NT2/D1 (cell line): Measurements from ENCODE around the gene CFL1.

Experiments used
- DNase-seq: peaks from one replicate; pipeline ENCODE4 v3.0.0-alpha.2; 2011; ENCODE audit warnings: low read depth, low spot score
- H3K27me3 ChIP-seq: 2 replicates; pipeline ENCODE4 v1.6.0; 2011; ENCODE audit warnings: mild to moderate bottlenecking; ENCODE audit not compliant: insufficient read length, insufficient read depth
- H3K36me3 ChIP-seq: 2 replicates; pipeline ENCODE4 v1.6.1; 2011; ENCODE audit warnings: mild to moderate bottlenecking, low read length, mixed read lengths; ENCODE audit not compliant: insufficient read depth, insufficient read length
- H3K4me1 ChIP-seq: 2 replicates; pipeline ENCODE4 v1.5.1; 2011; ENCODE audit not compliant: insufficient read depth, insufficient read length
- H3K4me3 ChIP-seq: 2 replicates; pipeline ENCODE4 v1.5.1; 2011; ENCODE audit warnings: low read depth; ENCODE audit not compliant: insufficient read length
- H3K9ac ChIP-seq: 2 replicates; pipeline ENCODE4 v1.6.0; 2011; ENCODE audit warnings: low read depth; ENCODE audit not compliant: insufficient read length
- H3K9me3 ChIP-seq: 2 replicates; pipeline ENCODE4 v1.5.1; 2011; ENCODE audit warnings: mild to moderate bottlenecking, low read length; ENCODE audit not compliant: insufficient read depth
- SUZ12 ChIP-seq: IDR thresholded peaks from 2 replicates; pipeline ENCODE4 v1.6.1; 2011; ENCODE audit not compliant: insufficient read length, insufficient read depth; ENCODE audit errors: extremely low read depth
- YY1 ChIP-seq: IDR thresholded peaks from 2 replicates; pipeline ENCODE4 v1.6.1; 2011; ENCODE audit not compliant: insufficient read length, insufficient read depth
- ZNF274 ChIP-seq: IDR thresholded peaks from 2 replicates; pipeline ENCODE4 v1.6.1; 2011; ENCODE audit warnings: mild to moderate bottlenecking, low read depth, low read length

The CFL1 gene

GRCh38 chr11:65880844-65881421, 23.0 kb upstream of the CFL1 start:
- H3K27me3 ChIP-seq, result no peaks in the 10 kb centered on the region
- peaks cover 52% of the 10 kb centered on the region for H3K36me3 ChIP-seq
- peaks cover 7% of the 10 kb centered on the region for H3K4me1 ChIP-seq
- H3K9ac ChIP-seq, result peak overlapping the region; percentile 16
- peaks cover 15% of the 10 kb centered on the region; the same call in 1 of the 2 replicates for H3K9me3 ChIP-seq
- H3K4me3 ChIP-seq, result no peak overlapping the region
- no peak for TF ChIP-seq YY1
- no peak for TF ChIP-seq SUZ12
- TF ChIP-seq ZNF274, result no peak
- DNase-seq, result no peak

GRCh38 chr11:65880027-65880426, 22.0 kb upstream of the CFL1 start:
- Histone ChIP-seq H3K36me3 (peaks cover 44% of the 10 kb centered on the region), H3K4me3 (no peak overlapping the region)

GRCh38 chr11:65879617-65880016, 21.6 kb upstream of the CFL1 start, which contains the start of gene CTSW:
Gene CTSW, plus strand, starts transcription at chr11:65879837. Its CDS starts 18 bp downstream, at chr11:65879855.
- DNase-seq, result no peak
- TF ChIP-seq YY1, result no peak
- no peak for TF ChIP-seq ZNF274
- no peak for TF ChIP-seq SUZ12
- Histone ChIP-seq H3K4me3 (no peak within 1 kb of the TSS), H3K36me3 (peaks cover 40% of the 10 kb centered on the region), H3K9me3 (peaks cover 3% of the 10 kb centered on the region; the same call in 1 of the 2 replicates), H3K4me1 (peaks cover 3% of the 10 kb centered on the region), H3K27me3 (no peaks in the 10 kb centered on the region), H3K9ac (no peak within 1 kb of the TSS)

More at GRCh38 chr11:65880027-65880426, 22.0 kb upstream of the CFL1 start:
- H3K9ac ChIP-seq, result no peak overlapping the region
- H3K4me1 ChIP-seq, result peaks cover 7% of the 10 kb centered on the region
- DNase-seq, result no peak
- TF ChIP-seq YY1 (no peak), SUZ12 (no peak), ZNF274 (no peak)
- no peaks in the 10 kb centered on the region for H3K27me3 ChIP-seq
- peaks cover 7% of the 10 kb centered on the region; the same call in 1 of the 2 replicates for H3K9me3 ChIP-seq

DNA sequence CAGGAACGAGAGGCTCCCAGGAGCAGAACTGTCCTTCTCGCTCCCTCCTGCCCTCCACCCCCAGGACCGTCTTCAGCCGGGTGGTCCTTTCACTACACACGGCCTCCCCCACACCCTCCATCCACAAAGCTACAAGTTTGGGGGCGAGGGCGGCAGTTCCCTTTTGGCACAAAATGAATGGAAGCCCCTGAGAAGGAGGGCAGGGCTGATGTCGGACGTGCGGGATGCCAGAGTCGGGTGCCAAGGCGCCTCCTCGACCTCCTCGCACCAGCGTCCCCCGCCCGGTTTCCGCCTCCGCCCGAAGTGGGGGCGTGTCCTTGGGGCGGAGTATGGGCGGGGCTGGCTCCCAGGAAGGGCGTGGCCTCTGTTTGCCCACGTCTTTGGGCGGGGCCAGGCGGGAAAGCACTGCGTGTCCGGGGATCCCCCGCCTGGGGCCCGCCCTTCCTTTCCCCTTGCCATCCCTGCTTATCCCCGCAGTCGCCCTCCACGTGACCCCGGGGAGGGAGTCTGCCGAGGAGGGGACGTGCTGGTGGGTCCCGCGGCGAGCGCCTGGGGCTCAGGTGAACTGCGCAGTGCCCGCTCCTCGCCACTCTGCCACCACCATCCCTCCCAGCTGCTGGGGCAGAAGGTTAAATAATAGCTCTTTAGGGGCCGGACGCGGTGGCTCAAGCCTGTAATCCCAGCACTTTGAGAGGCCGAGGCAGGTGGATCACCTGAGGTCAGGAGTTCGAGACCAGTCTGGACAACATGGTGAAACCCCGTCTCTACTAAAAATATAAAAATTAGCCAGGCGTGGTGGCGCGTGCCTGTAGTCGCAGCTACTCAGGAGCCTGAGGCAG, 15.6 kb upstream of the CFL1 start:
- H3K4me1 ChIP-seq, result peaks cover 18% of the 10 kb centered on the region
- H3K4me3 ChIP-seq, result peak overlapping the region; percentile 64
- TF ChIP-seq ZNF274 (no peak), SUZ12 (no peak), YY1 (no peak)
- H3K9me3 ChIP-seq, result no peaks in the 10 kb centered on the region
- peak; percentile 82 for DNase-seq
- no peaks in the 10 kb centered on the region for H3K27me3 ChIP-seq
- peak overlapping the region; percentile 58 for H3K9ac ChIP-seq
- H3K36me3 ChIP-seq, result peaks cover 31% of the 10 kb centered on the region

DNA sequence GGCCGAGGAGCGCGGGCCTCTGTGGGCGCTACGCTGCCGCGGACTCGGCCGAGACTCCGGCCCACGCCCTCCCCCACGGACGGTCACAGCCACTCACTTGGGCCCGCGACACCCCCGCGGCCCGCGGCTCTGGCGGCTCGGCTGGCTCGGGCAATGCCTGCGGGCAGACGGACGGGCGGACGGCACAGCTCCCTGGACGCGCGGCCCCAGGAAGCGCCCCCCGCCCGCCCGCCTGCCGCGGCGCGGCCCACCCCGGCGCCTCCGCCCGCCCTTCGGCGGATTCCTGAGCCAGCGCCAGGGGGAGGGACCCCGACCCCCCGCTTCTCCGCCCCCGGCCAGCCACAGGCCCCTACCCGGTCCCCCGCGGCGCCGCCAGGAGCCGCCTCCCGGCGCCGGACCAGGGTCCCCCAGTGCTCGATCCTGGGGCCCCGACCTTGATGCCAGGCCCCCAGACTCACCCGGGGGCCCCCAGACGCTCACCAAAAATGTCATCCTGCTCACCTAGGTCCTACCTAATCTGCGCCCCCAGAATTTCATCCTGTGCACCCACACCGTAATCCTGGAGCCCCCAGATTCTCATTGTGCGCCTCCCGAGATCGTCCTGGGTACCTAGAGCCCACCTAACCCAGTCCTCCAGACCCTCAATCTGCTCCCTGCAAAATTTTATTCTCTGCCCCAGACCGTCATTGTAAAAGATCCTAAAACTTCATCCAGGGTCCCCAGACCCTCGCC, 14.8 kb upstream of the CFL1 start, which contains the start of gene EFEMP2:
EFEMP2 (minus strand) TSS at position 215 of the 732 bp plus-strand sequence. CDS start 446 bp downstream, outside the sequence.
- no peak for DNase-seq
- no peak for TF ChIP-seq YY1
- no peak for TF ChIP-seq ZNF274
- TF ChIP-seq SUZ12, result no peak
- no peaks in the 10 kb centered on the region for H3K27me3 ChIP-seq

DNA sequence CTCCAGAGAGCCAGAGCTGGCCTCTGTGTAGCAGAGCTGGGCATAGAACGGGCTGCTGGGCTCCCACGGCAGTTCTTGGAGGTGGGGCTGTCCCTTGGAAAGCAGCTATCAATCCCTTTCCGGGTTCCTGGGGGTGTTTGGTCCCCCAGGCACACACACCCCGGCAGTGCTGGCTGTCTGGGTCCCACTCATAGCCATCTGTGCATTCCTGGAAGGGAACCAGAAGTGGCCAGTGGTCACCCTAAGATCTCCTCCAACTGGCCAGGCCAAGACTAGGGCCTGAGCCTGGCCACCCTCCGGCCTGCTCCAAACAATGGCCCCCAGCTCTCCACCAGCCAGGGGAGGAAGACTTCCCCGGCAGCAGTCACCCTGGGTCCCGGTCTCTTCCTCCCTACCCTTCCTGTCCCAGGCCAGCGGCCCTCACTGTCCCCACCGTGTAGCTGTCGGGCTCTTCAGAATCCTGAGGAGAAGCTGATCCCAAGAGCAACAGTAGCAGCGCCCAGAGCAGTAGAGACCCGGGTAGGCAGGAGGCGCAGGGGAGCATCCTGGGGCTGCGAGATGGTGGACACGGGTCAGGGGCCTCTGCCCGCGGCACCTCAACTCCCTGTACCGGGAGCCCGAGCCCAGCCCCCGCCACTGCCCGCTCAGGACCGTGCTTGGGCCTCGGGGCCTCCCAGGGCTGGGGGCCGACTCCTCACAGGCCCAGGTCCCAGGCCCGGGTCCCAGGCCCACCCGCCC, 14.0 kb upstream of the CFL1 start:
- DNase-seq, result no peak
- no peaks in the 10 kb centered on the region for H3K27me3 ChIP-seq
- H3K36me3 ChIP-seq, result peaks cover 41% of the 10 kb centered on the region
- H3K9ac ChIP-seq, result peak overlapping the region; percentile 68
- TF ChIP-seq YY1 (no peak), SUZ12 (no peak), ZNF274 (no peak)
- H3K4me1 ChIP-seq, result peaks cover 21% of the 10 kb centered on the region
- no peaks in the 10 kb centered on the region for H3K9me3 ChIP-seq
- peak overlapping the region; percentile 64 for H3K4me3 ChIP-seq

More for the DNA sequence above, 14.8 kb upstream of the CFL1 start, which contains the start of gene EFEMP2:
- Histone ChIP-seq H3K9me3 (no peaks in the 10 kb centered on the region), H3K4me1 (peaks cover 18% of the 10 kb centered on the region), H3K4me3 (peak within 1 kb of the TSS; percentile 64), H3K9ac (peak within 1 kb of the TSS; percentile 77), H3K36me3 (peaks cover 38% of the 10 kb centered on the region)
